ENCODE data around the gene SURF6. TPM values are rescaled to one million over a fixed set of nuclear protein-coding genes. Genes with fewer than 3 reads are reported as not detected.
"Not testable (repeated sequence)": the region's sequence is repeated elsewhere in the genome, so short reads cannot be mapped to it uniquely, and the experiment has no call there.

The SURF6 gene
- total RNA-seq, 2 donors from 2014 or later = 11.5 to 12.0 TPM

DNA sequence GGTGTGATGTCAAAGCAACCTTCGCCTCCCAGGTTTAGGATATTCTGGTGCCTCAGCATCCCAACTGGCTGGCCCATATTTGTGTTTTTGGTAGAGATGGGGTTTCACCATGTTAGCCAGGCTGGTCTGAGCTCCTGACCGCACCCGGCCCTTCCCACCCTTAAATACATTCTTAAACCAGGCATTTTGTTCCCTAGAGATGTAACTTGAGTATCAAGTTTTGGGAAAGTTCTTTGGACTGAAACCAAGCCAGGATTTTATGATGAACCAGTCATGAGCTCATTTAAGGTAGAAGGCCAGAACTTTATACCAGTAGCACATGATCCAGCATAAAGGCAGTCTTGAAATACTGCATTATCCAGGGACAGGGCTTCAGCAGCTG, 15.5 kb upstream of the SURF6 start:
- intact Hi-C loops (cut with DNase I) = no loop called here

GRCh38 chr9:133349965-133350616, 14.1 kb upstream of the SURF6 start:
- no peak for DNase-seq (ENCODE audit: low spot score)
- intact Hi-C loops (cut with DNase I) = no loop called here

More for the DNA sequence above, 15.5 kb upstream of the SURF6 start:
- no peak for DNase-seq (ENCODE audit: low spot score)

DNA sequence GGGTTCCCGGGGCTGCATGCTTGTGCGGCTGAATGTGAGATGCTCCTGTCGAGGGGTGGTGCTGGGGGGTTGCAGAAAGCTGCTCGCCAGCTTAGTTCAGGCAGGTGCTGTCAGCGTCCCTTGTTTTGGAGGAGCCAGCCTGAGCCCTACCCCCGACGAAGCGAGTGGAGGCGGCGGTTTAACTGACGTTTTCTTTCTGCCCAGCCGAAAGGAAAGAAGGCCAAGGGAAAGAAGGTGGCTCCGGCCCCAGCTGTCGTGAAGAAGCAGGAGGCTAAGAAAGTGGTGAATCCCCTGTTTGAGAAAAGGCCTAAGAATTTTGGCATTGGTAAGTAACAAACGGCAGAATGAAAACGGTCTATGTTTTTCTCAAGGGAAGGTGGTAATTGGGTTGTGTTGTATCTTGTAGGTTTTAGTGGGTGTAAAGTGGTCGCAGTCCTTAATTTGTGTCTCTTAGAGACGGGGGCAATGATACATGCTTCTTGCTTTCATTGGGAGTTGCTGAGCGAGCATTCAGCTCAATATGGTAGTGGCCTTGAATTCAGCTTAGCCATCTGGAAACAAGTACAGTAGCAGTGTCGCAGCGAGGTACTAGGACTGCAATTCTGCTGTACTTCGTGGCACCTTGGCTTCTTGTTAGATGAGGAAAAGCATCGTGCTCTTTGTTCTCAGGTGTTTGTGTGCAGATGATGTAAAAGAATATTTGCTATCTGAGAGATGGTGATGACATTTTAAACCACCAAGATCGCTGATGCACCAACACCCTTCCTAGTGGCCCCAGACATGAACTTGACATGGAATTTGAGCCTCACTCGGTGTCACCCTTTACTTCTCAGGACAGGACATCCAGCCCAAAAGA, 13.0 kb upstream of the SURF6 start:
- intact Hi-C loops (cut with DNase I) = no loop called here
- no peak for DNase-seq (ENCODE audit: low spot score)

DNA sequence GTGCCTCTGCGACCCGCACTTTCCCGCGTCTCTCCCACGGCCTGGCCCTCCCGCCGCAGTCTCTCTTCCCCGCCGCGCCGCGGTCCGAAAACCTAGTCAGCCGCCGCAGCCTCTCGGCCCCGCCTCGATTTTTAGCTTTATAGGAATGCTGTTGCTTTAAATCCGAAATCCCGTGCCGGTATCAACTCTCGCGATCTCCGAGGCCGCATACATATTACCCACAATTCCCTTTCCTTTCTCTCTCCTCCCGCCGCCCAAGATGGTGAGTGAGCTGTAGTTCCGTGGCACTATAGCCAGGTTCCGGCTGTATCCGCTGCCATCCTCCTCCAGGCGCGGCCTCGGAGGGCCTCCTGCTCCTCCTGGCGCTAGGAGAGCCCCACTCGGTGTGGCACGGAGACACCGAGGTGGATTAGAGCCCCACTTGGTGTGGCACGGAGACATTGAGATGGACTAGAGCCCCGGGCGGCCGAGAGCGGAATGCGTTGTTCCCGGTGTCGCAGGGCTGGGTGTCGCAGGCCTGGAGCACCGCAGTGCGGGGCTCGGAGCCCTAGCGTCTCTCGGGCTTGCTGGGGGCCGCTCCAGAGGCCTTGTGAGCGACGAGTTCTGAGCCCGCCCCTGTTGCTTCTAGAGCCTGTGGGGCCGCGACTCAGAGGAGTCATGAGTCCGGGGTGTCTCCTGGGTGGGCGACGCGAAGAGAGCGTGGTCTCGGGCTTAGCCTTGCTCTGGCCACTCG, 12.2 kb upstream of the SURF6 start, which contains the start of the genes MED22 and RPL7A:
TSS of gene MED22 (minus strand) at position 147 of the 733 bp plus-strand sequence. CDS start 1,469 bp downstream, outside the sequence.
TSS of gene RPL7A (plus strand) at position 234 of the 733 bp plus-strand sequence. CDS start at position 260, 26 bp downstream.
- peak; percentile 98 for DNase-seq (ENCODE audit: low spot score)
- intact Hi-C loops (cut with DNase I) = no loop called here

DNA sequence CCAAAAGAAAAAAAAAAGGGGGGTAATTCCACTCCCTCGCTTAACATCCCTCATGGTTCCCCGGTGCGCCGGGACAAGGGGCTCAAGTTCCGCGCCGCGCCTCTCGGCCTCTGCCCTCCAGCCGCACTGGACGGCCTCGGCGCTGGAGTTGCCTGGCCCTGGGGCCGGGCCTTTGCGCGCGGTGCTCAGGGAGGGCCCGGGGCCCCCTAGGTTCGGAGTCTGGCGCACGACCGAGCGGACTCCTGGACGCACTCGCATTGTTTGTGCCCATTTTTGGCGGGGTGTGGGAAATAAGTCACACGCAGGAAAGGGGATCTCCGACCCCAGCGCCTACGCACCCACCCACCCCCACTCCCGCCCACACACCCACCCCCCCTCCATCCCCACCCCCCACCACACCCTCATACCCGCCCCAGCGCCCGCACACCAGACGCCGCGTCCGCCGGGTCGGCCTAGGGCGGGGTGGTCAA, 11.6 kb upstream of the SURF6 start:
- no peak for DNase-seq (ENCODE audit: low spot score)
- intact Hi-C loops (cut with DNase I) = no loop called here

DNA sequence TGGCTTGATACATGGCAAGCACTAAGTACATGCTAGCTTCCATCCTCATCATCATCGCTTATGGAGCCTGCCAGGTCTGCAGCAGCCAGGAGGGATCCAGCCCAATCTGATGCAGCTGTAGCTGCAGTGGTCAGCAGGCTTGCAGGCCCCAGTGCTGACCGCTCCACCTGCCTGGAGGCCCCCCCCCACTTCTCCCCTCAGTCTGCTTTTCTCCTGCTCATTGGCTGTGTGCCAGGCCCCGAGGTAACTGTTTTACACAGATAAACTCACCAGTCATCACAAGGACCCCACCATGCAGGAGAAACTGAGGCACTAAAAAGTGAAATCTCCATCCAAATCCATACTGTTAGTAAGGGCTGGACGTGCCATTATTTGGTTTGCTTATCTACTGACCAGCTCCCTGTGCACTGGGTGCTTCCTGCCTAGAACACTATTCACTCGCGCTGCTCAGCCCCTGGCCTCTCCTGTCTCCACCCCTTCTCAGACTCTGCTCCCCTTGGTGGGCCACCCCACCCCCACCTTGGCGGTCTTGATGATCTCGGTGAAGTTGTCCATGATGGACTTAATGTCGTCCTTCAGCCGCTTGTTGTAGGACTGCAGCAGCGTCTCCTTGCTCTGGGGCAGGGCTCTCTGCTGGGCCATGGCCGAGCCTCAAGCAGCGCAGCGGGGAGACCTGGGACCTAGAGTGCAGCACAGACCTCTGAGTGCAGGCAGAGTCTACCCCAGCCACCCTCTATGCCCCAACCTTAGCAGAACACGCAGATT, 10.2 kb upstream of the SURF6 start:
- DNase-seq (ENCODE audit: low spot score) = no peak
- intact Hi-C loops (cut with DNase I) = no loop called here

DNA sequence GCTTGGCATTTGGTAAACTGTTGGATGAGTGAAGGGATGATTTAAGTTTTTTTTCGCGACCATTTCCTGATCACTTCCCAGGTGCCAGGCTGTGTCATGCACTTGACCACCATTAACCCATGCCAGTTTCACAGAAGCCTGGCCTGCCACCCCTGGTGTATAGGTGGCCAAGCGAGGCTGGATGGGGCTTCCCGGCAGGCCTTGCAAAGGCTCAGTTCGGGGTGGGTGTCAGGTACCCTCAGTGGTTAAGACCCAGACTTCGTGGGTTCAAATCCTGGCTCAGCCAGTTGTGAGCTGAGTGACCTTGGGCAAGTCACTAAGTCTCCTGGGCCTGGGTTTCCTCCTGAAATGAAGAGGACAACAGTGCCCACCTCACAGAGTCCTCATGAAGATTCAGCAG, 9.6 kb upstream of the SURF6 start:
- intact Hi-C loops (cut with DNase I) = no loop called here
- no peak for DNase-seq (ENCODE audit: low spot score)

- intact Hi-C loops (cut with DNase I) = no loop called here
- no peak for DNase-seq (ENCODE audit: low spot score)
Observed at GRCh38 chr9:133344979-133345378, 9.0 kb upstream of the SURF6 start.

- no peak for DNase-seq (ENCODE audit: low spot score)
- intact Hi-C loops (cut with DNase I) = no loop called here
Observed at GRCh38 chr9:133344071-133344470, 8.1 kb upstream of the SURF6 start.

GRCh38 chr9:133342570-133342969, 6.6 kb upstream of the SURF6 start:
- intact Hi-C loops (cut with DNase I) = no loop called here
- no peak for DNase-seq (ENCODE audit: low spot score)

- intact Hi-C loops (cut with DNase I) = no loop called here
- DNase-seq (ENCODE audit: low spot score) = no peak
Observed at GRCh38 chr9:133342069-133342406, 6.0 kb upstream of the SURF6 start.

GRCh38 chr9:133341369-133342068, 5.5 kb upstream of the SURF6 start:
- intact Hi-C loops (cut with DNase I) = no loop called here
- peak; percentile 92 for DNase-seq (ENCODE audit: low spot score)

DNA sequence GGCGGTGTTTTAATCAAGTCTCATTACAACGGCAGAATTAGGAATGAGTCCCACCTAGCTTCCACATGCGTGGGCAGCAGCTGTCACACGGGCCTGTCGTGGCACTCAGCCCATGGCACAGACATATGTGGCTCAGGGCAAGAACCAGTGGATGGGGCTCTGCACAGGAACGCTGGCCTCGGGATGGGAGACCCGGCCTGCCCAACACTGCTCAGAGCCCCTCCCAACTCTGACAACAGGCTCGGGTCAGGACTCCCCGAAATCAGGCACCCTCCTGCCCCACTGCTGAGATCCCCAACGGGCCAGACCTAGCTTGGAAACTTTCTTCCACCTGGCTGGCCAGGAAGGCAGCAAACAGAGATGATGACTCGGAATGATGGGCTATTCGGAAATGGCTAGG, 4.9 kb upstream of the SURF6 start:
- intact Hi-C loops (cut with DNase I) = no loop called here
- no peak for DNase-seq (ENCODE audit: low spot score)

GRCh38 chr9:133340256-133340655, 4.3 kb upstream of the SURF6 start:
- no peak for DNase-seq (ENCODE audit: low spot score)
- intact Hi-C loops (cut with DNase I) = no loop called here

GRCh38 chr9:133339641-133340040, 3.7 kb upstream of the SURF6 start:
- intact Hi-C loops (cut with DNase I) = no loop called here
- no peak for DNase-seq (ENCODE audit: low spot score)

DNA sequence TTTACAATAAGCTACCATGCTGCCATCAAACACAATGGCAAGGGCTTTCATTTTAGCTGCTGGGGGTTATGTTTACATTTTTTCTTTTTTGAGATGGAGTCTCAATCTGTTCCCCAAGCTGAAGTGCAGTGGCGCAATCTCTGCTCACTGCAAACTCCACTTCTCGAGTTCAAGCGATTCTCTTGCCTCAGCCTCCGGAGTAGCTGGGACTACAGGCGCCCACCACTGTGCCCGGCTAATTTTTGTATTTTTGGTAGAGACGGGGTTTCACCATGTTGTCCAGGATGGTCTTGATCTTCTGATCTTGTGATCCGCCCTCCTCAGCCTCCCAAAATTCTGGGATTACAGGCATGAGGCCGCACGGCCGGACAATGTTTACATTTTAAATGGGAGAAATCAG, 1.1 kb downstream of the SURF6 start:
- peak; percentile 23 for DNase-seq (ENCODE audit: low spot score)
- intact Hi-C loops (cut with DNase I) = not testable (repeated sequence)

DNA sequence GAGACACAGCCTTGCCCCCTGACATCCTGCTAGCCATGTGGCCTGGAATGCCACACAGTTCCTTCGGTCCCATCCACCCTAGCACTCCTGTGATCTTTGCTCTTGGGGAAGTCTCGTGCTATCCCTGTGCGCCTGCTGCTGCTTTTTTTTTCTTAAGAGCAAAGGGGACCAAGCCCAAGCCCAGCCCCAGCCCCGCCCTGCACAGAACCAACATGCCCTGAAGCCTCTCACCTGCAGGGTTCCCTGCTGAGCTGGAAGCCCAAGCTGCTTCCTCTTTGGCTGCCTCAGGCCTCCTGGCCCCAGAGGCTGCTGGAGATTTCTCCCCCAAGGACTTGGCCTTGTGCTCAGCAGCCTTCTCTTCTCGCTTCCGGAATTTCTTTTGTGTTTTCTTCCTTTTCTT, 1.8 kb downstream of the SURF6 start:
- peak; percentile 5 for DNase-seq (ENCODE audit: low spot score)
- intact Hi-C loops (cut with DNase I) = no loop called here

GRCh38 chr9:133333566-133333965, 2.4 kb downstream of the SURF6 start:
- intact Hi-C loops (cut with DNase I) = no loop called here

DNA sequence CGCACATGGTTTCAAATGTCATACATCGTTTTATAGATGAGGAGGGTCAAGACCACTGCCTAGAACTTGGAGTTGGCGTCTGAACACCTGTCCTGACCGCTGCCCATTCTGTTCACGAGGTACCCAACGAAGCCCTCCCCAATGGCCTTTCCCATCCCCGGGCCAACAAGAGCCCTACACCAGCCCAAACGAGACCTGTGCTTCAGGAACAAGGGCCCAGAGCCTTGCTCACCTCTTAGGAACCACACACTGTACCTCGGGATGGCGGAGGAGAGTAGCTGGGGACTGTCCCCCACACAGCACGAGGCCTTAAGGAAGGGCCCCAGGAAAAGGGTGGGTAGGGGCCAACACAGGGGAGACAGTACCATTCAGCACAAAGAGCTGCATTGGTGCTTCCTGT, 3.0 kb downstream of the SURF6 start:
- DNase-seq (ENCODE audit: low spot score) = no peak
- intact Hi-C loops (cut with DNase I) = no loop called here

More at GRCh38 chr9:133333566-133333965, 2.4 kb downstream of the SURF6 start:
- no peak for DNase-seq (ENCODE audit: low spot score)

Data from posterior vena cava (tissue), 2 donors.